ENCODE data around the gene TRERF1.

DNA sequence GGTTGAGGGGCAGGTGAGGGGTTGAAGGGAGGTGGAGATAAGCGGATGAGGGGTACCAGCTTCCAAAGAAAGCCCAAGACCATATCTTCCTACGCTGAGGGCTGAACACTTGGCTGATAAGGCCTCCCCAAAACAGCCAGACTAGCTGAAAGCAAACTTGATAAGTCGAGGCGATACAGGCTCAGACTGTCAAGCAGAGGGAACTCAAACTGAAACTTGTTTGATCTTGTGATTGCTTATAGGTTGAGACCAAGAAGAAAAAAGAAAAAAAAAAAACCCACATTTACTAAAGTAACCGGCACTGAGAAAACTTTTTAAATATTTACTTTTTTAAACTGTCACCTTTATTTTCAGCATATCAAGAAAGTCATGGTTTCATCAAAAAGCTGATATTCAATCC is 73.6 kb downstream of the TRERF1 start:
- TF ChIP-seq POLR2A (IDR thresholded peaks at IDR 0.05; ENCODE audit: low read length) (no peak), GATA1 (IDR thresholded peaks at IDR 0.05; ENCODE audit: low read depth, low read length) (no peak)
